IPS DF 19.7 (cell line): ENCODE results near the gene TRAF3IP1.
"Not testable (repeated sequence)": the region's sequence is repeated elsewhere in the genome, so short reads cannot be mapped to it uniquely, and the experiment has no call there.

ENCODE experiments used
- DNase-seq: peaks from one replicate; pipeline ENCODE4 v3.0.0-alpha.2; 2013; ENCODE audit warnings: low read depth, low spot score

Gene TRAF3IP1

DNA sequence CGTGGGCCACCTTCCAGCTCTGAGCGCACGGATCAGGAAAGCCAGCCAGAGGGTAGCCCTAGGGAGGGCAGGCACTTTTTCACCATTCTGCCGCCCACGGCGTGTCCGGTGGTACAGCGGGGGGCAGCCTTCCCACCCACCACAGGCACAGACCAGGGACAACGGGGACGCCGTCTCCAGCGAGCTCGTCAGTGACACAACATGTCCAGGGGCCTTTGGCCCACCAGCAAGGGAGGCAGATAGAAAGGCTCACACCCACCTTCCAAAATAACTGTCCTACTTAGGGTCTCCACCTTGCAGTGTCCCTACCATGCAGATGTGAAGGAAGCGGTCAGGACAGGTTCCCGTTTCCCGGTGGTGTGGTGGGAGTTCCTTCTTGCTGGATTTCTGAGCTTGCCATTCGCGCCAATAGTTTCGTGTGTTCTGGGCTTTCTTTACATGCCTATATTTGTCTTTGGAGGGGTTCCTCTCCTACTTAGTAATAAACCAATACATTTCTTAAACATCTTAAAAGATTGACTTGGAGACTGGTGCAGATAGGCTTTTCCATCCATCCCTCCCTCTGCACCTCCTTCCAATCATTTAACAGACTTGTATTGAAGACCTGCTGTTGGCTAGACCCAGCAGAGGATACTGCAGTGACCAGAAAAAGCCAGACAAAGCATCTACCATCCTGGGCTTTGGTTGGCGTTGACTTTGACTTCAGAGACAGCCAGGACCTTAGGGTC lies 107.3 kb downstream of the TRAF3IP1 start:
- no peak for DNase-seq

DNA sequence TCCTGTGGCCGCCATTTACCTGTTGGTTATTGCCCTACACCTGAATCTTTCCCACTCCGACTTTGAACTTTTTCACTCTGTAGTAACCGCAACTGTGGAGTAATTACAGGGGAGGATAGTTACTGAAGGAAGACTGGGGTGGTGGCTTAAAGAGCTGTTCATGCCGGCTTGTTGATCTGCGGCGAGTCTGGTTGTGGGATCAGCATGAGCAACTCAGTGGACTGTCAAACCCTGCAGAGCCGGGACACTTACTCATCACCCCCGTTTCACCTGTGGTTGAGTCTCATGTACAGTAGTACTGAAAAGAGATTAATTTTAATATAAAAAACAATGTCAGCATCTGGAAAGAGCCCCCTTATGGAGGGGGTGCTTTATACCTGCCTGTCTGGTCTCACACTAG lies 108.5 kb downstream of the TRAF3IP1 start:
- DNase-seq, result no peak

- DNase-seq, result no peak
Measured at GRCh38 chr2:238430781-238431180, 110.5 kb downstream of the TRAF3IP1 start.

DNA sequence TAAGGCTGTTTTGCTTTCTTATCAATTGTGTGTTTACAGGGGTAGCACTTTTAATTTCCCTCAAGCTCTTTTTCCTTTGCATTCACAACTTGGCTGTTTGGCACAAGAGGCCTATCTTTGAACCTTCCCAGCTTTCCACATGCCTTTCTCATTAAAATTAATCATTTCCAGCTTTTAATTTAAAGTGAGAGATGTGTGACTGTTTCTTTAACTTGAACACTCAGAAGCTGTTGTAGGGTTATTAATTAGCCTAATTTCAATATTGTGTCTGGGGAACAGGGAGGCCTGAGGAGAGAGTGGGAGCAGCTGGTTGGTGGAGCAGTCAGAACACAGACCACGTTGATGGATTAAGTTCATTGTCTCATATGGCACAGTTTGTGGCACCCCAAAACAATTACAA lies 111.1 kb downstream of the TRAF3IP1 start:
- no peak for DNase-seq

- no peak for DNase-seq
Measured at GRCh38 chr2:238433300-238433915, 113.1 kb downstream of the TRAF3IP1 start.

DNA sequence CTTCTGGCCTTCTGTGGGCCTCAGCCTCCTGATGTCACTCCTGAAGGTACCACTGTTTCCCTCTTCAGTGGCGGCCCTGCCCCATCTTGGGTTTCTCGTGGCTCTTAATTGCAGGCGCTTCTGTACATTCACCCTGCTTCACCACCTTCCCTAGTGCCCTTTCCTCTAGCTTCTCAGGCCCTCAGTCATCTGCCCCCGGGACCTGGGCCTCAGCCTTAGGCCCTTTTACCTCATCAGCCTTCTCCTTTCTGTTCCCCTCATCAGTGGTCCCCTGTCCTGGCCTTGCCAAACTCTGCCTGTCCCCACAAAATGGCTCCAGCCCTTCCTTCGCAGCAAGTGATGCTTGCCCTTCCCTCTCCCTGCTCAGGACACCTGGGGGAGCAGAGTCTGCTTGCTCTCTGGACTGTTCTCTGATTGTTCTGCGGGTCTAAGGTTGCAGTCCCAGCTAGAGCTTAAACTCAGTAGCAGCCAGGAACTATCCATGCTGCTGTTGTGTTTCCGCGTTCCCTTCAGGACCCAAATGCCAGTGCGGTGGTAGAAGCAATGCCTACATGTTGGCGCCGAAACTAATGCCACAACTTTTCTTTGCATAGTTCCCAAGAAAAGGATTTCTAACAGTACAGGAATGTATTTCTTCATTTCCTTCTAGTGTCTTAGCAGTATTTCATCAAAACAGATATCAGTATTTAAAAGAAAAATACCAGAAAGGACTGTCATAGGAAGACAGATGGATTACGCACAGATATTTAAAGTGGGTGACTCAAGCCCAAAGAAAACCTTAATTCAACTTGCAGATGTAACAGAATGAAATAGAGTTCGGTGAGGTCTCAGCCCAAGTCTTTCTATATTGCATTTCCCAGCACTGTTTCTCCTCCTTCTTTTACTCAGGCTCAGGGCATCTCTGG lies 113.9 kb downstream of the TRAF3IP1 start:
- DNase-seq, result no peak

DNA sequence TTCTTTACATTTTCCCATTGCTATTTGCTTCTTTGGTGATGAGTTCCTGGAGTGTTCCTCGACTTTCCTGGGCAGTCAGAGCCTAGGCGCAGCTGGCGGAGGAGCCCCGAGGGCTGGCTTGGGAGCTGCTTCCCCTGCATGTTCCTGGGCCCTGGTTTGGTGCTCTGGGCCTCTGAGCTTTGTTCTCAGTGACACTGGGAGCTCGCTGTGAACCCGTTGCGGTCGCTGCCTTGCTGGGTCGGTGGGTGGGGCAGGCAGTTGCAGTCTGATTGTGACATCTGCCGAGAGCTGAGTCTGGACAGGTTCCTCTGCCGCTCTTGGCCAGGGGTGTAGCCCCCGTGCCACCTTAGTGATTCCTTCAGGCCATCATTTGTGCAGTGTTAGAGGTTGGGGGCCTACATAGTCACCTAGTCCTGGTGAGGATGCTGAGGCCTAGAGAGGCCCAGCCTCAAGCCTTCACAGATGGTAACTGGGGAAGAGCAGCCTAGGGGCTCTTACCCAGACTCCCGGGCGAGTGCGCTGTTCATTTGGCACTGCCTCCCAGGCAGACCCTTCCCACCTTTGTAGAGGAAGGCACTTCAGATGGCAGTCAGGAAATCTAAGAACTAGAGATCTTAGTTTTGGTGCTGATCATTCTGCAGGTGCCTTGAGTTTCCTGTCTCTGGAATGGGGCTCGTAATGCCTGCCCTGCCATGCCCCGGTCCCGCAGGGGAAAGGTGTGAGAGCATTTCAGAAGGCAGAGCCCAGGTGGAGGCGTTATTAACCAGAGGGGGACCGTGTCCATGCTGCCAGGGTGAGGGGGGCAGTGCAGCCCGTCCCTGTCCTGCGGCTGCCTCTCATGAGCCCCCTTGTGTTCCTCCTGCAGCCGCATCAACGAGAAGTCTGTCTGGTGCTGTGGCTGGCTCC lies 114.8 kb downstream of the TRAF3IP1 start:
- no peak for DNase-seq

DNA sequence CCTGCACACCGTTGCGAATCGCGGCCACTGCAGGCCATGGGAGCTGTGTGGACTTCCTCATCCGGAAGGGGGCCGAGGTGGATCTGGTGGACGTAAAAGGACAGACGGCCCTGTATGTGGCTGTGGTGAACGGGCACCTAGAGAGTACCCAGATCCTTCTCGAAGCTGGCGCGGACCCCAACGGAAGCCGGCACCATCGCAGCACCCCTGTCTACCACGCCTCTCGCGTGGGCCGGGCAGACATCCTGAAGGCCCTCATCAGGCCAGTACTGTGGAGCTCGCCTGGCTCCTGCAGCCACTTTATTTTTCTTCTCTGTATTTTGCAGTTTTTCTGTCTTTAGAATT lies 115.4 kb downstream of the TRAF3IP1 start:
- DNase-seq, result no peak

DNA sequence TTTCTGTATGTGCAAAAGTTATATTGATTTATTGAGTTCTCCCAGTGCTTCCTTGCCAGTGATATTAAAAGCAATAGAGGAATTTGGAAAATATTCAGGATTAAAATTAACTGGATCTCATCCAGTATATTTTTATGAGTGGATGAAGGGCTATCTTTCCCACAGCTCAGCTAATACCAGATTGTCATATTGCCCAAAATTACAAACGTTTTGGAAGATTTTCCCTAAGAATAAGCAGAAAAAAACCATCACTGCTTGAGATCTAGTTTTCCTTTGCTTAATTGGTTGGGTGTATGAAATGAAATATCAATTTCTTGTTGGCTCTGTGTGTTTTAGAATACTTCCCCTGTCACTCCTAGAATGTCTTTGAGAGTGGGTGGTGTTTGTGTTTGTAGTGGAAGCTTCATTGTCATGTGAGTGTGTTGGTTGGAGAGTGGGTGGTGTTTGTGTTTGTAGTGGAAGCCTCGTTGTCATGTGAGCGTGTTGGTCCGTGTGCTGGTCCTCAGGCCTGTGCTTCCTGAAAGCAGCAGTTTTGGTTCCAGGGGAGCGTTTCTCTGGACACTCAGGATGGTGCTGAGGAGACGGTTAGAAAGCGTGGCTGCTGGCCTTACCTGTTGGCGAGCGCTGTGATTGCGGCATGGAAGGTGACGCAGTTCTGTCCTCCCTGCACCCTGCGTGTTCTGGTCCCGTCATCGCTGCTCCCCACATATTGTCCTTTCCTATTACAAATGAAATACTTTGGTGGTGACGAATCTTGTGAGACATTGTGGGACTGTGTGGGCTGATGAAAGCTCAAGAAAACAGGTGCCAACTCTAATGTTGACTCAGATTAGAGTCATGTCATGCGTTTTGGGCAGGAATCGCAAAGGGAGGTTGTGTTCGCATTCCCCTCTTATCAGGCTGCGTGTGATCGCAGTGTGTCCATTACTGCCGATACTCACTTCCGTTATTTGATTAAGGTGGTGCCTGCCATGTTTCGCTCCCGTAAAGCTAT lies 118.8 kb downstream of the TRAF3IP1 start:
- no peak for DNase-seq

DNA sequence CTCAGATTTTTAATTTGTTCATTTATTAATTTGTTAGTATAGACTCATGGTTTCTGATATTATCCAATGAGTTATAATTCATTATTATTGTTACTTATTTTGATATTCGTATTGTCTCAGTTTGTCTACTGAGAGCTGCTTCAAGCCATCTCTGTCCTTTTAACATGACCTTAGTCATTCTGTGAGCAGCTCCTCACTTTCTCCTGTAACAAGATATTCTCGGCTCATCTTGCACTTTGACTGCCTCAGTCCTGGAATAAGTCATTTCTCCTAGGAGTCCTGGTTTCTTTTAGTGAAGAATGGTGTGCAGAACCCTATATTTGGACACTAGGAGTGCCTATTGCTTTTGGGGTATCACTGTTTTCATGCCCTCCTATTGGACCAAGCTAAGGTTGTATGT lies 119.6 kb downstream of the TRAF3IP1 start:
- DNase-seq, result no peak

GRCh38 chr2:238440331-238440730 lies 120.0 kb downstream of the TRAF3IP1 start:
- no peak for DNase-seq

DNA sequence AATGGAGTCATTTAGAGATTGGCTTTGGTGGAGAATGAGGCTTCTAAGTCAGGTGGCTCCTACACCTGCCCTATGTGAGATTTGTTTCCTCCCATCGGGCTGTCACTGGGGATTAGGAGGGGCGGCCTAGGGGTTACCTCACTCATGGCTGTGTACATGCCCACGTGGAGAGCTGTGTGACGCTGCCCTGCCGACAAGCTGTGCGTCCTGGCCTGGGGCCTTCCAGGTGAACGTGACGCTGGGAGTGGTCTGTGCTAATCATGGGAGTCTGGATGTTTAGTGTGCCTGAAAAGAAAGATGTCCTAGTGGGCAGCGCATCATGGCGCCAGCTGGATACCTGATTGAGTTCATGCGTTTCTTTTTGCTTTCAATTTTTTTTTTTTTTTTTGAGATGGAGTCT lies 120.4 kb downstream of the TRAF3IP1 start:
- no peak for DNase-seq

DNA sequence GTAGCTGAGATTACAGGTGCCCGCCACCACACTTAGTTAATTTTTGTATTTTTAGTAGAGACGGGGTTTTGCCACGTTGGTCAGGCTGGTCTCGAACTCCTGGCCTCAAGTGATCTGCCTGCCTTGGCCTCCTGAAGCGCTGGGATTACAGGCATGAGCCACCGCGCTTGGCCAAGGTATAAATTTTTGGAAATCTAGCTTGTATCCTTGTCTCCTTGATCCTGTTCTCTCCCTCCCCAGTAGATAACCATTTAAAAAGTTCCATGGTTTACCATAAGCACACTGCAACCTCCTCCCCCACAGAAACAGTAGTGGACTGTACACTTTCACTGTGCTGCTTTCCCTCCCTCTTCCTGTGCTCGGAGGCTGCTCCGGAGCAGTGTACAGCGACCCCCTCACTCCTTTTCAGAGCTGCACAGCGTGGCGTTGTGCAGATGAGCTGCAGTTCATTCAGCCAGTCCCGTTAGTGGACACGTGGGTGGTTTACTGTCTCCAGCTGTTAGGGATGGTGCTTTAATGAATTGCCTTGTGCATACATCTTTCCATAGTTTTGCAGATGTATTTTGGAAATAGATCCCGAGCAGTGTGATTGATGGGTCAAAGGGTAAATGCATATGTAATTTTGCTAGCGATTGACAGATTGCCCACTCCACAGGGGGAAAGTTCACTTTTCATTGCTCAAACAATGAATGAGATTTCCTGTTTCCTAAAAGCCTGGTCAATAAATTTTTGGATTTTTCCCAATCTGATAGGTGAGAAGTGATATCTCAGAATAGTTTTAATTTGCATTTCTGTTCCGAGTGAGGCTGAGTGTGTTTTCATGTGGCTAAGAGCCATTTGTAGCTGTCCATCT lies 121.2 kb downstream of the TRAF3IP1 start:
- DNase-seq, result no peak

GRCh38 chr2:238442257-238442656 lies 121.9 kb downstream of the TRAF3IP1 start:
- not testable (repeated sequence) for DNase-seq

GRCh38 chr2:238444242-238444641 lies 123.9 kb downstream of the TRAF3IP1 start:
- DNase-seq, result no peak

DNA sequence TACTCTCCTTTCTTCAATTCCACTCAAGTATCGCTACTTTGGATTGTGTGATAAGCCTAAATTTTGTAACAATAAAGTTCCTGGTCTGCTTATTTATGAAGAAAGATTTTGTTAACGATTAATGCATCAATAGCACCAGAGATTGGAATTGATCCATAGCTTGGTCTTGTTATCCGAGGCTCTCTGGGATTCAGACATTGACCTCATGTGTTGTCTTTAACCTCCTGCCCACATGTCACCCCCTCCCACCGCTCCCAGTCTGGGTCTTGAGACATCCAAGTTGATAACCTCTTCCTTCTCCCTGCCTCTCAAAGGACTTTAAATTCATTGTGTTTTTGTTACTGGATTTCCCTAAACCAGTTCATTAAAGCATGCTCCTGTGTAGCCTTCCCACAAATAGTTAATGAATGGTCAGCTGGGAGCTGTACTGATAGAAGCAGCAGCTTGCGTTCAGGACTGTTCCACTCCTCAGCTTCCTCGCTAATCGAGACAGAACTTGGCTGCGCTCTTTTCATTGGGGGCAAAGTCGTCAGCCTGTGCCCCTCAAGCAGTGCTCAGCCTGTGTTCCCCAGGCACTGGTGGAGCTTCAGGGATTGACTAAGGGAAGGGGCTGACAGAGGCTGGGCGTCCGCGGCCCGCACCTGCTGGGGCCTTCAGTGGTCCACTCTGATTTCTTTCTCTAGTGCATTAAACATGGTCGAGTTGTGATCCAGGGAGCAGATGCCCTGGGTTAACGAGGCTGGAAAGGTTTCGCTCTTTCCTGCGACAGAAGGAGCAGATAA lies 125.3 kb downstream of the TRAF3IP1 start:
- no peak for DNase-seq

DNA sequence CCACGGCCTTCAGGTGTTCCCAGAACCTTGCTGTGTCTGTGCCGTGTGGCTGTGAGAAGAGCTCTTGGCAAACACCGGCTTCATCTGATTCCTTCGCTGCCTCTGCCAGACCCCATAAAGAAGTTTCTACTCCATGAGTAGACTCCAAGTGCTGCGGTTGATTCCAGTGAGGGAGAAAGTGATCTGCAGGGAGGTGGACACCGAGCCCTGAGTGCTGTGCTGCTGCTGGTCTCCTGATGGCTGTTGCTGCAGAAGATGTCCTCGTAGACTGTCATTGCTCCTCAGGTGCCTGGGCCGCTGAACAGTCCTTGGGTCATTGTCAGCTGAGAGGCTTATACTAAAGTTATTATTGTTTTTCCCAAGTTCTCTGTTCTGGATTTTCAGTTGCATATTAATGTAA lies 126.1 kb downstream of the TRAF3IP1 start:
- no peak for DNase-seq
